Liver (tissue), 9 donors: ENCODE results near the gene CUEDC1. TPM values are rescaled to one million over a fixed set of nuclear protein-coding genes. Genes with fewer than 3 reads are reported as not detected.

ENCODE experiments used
- DNase-seq: peaks from one replicate; pipeline ENCODE4 v3.0.0-alpha.2; 2017; ENCODE audit warnings: low spot score
- H3K27ac ChIP-seq, 2 donors: one replicate each; pipeline ENCODE4 v1.7.0; 2013; ENCODE audit warnings: inconsistent platforms in 2 of 2, low read length in 2 of 2, control low read depth in 1 of 2, low read depth in 1 of 2, mild to moderate bottlenecking in 1 of 2
- H3K27me3 ChIP-seq, 4 donors: one replicate each; pipeline versions ENCODE4 v1.6.1 to v1.7.0; 2013; ENCODE audit warnings: low read length in 3 of 4, inconsistent platforms in 1 of 4, mild to moderate bottlenecking in 1 of 4, moderate library complexity in 1 of 4; ENCODE audit not compliant: control insufficient read depth in 4 of 4, insufficient read depth in 4 of 4
- H3K36me3 ChIP-seq, 4 donors: one replicate each; pipeline versions ENCODE4 v1.6.1 to v1.7.0; 2013; ENCODE audit warnings: low read length in 3 of 4, mild to moderate bottlenecking in 3 of 4, low read depth in 1 of 4, moderate library complexity in 1 of 4; ENCODE audit not compliant: control insufficient read depth in 4 of 4, insufficient read depth in 3 of 4
- H3K4me1 ChIP-seq, 4 donors: one replicate each; pipeline versions ENCODE4 v1.6.1 to v1.7.0; 2013; ENCODE audit warnings: low read length in 3 of 4, mild to moderate bottlenecking in 3 of 4, moderate library complexity in 1 of 4; ENCODE audit not compliant: control insufficient read depth in 4 of 4, insufficient read depth in 4 of 4
- H3K4me3 ChIP-seq, 3 donors: one replicate each; pipeline versions ENCODE4 v1.6.1 to v1.7.0; 2013; ENCODE audit warnings: low read length in 3 of 3, control low read depth in 1 of 3, low read depth in 1 of 3, mild to moderate bottlenecking in 1 of 3
- H3K9ac ChIP-seq, 2 donors: one replicate each; pipeline ENCODE4 v1.7.0; 2013; ENCODE audit warnings: low read length in 2 of 2, mild to moderate bottlenecking in 2 of 2, moderate library complexity in 2 of 2, control low read depth in 1 of 2, low read depth in 1 of 2
- H3K9me3 ChIP-seq, 4 donors: one replicate each; pipeline versions ENCODE4 v1.6.1 to v1.7.0; 2013; ENCODE audit warnings: low read length in 3 of 4; ENCODE audit not compliant: control insufficient read depth in 4 of 4
- EGR1 ChIP-seq, 2 donors: IDR thresholded peaks; 2 replicates each; pipeline ENCODE4 v1.6.1; 2016 to 2018; ENCODE audit warnings: antibody characterized with exemption in 2 of 2, low read depth in 2 of 2
- FOXA1 ChIP-seq: IDR thresholded peaks from 2 replicates; pipeline ENCODE4 v1.6.1; 2016; ENCODE audit warnings: antibody characterized with exemption
- FOXA2 ChIP-seq: IDR thresholded peaks from 2 replicates; pipeline ENCODE4 v1.6.1; 2016; ENCODE audit warnings: antibody characterized with exemption
- GABPA ChIP-seq, 2 donors: IDR thresholded peaks in 1 of 2; conservative IDR thresholded peaks in 1 of 2; 2 replicates each; pipeline ENCODE4 v1.6.1; 2016; ENCODE audit warnings: antibody characterized with exemption in 2 of 2, mild to moderate bottlenecking in 1 of 2, moderate library complexity in 1 of 2
- HNF4A ChIP-seq, 2 donors: conservative IDR thresholded peaks; 2 replicates each; pipeline ENCODE4 v1.6.1; 2016; ENCODE audit warnings: antibody characterized with exemption in 2 of 2, mild to moderate bottlenecking in 2 of 2
- HNF4G ChIP-seq: IDR thresholded peaks from 2 replicates; pipeline ENCODE4 v1.6.1; 2016; ENCODE audit warnings: antibody characterized with exemption
- JUND ChIP-seq, 2 donors: IDR thresholded peaks; 2 replicates each; pipeline ENCODE4 v1.6.1; 2016; ENCODE audit warnings: antibody characterized with exemption in 2 of 2
- NR2F2 ChIP-seq: IDR thresholded peaks from 2 replicates; pipeline ENCODE4 v1.6.1; 2016; ENCODE audit warnings: antibody characterized with exemption
- RAD21 ChIP-seq, 2 donors: IDR thresholded peaks; 2 replicates each; pipeline ENCODE4 v1.6.1; 2016; ENCODE audit warnings: antibody characterized with exemption in 2 of 2, mild to moderate bottlenecking in 2 of 2
- RXRA ChIP-seq, 2 donors: IDR thresholded peaks; 2 replicates each; pipeline ENCODE4 v1.6.1; 2017 to 2018; ENCODE audit warnings: antibody characterized with exemption in 2 of 2, mild to moderate bottlenecking in 1 of 2
- SP1 ChIP-seq: IDR thresholded peaks from 2 replicates; pipeline ENCODE4 v1.6.1; 2018; ENCODE audit warnings: antibody characterized with exemption, mild to moderate bottlenecking
- TAF1 ChIP-seq: conservative IDR thresholded peaks from 2 replicates; pipeline ENCODE4 v1.6.1; 2016; ENCODE audit warnings: antibody characterized with exemption, mild to moderate bottlenecking
- YY1 ChIP-seq: IDR thresholded peaks from 2 replicates; pipeline ENCODE4 v1.6.1; 2016; ENCODE audit warnings: antibody characterized with exemption, mild to moderate bottlenecking
- WGBS: extraction: QIAGEN DNeasy Blood & Tissue Kit; methylation state at CpG from one replicate; pipeline ENCODE4 v1.1.7; 2013; 5-methylcytosine and 5-hydroxymethylcytosine counted together
- polyA plus RNA-seq, 2 donors: library from polyadenylated mRNA; stranded (reverse) in 1 of 2; unstranded in 1 of 2; fragments of 200-250 nt in 1 of 2; fragments of >200 nt in 1 of 2; fragmentation: Nextera tagmentation in 1 of 2; extraction: Ambion mirVana in 1 of 2; gene quantifications; one replicate each; pipeline versions ENCODE4 v1.2.1 to v1.2.3, GENCODE V29; 2013 to 2015
- total RNA-seq, 2 donors: library from RNA; depleted of rRNA; stranded (reverse); fragments of >200 nt; gene quantifications; one replicate each; pipeline ENCODE4 v1.2.3, GENCODE V29; 2014
- TF ChIP-seq, protein P1 (sequence below): IDR thresholded peaks from 2 replicates; pipeline ENCODE4 v1.6.1; 2016; ENCODE audit warnings: antibody characterized with exemption
- TF ChIP-seq, protein P2 (sequence below): IDR thresholded peaks from 2 replicates; pipeline ENCODE4 v1.6.1; 2016; ENCODE audit warnings: antibody characterized with exemption
- TF ChIP-seq, protein P3 (sequence below): fragments of 150-350 bp; IDR thresholded peaks from 2 replicates; pipeline ENCODE4 v1.5.1; 2017; ENCODE audit warnings: improper control_type of control experiment, low read depth, low read length; ENCODE audit not compliant: missing input control
- TF ChIP-seq, protein P4 (sequence below): IDR thresholded peaks from 2 replicates; pipeline ENCODE4 v1.6.1; 2016; ENCODE audit warnings: antibody characterized with exemption
- TF ChIP-seq, protein P5 (sequence below): IDR thresholded peaks from 2 replicates; pipeline ENCODE4 v1.6.1; 2016; ENCODE audit warnings: antibody characterized with exemption, mild to moderate bottlenecking
- donor health status: healthy.
- donor health status: healthy.
- donor health status: healthy.
- donor health status: healthy.
- donor health status: healthy.

Gene CUEDC1
- total and polyA plus RNA-seq, 4 donors, result 2.6 to 4.9 (median 3.4) TPM

DNA sequence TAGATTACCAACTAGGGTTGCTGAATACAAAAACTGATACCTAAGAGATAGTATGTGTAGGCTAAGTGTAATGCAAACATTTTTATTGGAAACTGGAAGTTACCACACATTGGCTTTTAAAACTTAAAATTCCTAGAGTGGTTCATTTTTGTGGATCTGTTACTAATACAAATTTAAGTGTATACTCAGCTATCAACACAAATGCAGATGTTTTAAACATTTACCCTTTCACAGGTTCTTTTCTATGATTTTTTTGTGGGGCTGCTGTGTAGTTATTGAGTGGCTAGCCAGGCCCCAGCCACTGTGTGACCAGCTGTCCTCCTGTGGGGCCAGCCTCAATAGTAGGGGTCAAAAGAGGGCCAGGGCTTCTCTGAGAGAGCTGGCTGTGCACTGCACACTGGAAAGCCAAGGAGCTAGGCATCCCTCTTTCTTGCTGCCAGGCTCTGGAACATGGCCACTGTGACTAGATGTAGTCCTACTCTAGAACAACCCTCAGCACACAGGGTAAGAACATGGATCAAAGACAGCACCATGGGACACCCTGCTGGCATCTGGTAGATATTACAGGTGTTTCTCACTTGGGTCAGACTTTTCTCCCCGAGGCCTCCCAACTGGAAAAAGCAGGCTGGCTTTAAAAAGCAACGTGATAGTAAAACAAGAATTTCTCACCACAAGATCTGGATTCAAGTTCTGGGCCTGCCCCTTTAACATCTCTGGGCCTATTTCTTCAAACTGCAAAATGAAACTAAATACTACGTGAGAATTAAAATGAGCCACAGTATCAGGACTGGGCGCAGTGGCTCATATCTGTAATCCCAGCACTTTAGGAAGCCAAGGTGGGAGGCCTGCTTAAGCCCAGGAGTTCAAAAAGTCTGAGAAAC is 40.1 kb upstream of the CUEDC1 start:
- WGBS, result 29% methylated on average over 4 of the region's 4 CpGs

DNA sequence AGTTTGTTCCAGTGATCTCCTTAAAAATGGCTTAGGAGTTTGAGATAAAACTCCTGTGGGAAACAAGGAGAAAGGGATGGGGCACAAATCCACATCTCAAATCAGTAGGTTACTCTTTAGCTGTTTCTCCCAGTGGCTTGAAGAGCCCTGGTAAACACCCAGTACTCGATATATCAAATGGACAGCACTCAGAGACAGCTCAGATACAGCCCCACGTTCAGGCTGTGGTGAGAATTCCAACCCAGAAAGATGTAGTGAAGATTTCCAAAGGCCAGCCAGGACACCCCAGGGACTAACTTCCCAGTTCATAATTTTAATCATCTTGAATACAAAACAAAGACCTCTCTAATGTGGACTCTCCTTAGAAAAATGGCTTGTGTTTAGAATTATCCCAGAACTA is 39.2 kb upstream of the CUEDC1 start:
- WGBS, result 58% methylated on average over 2 of the region's 2 CpGs
- H3K36me3 ChIP-seq, result no peaks in the 10 kb centered on the region
- no peak for DNase-seq
- no peak overlapping the region for H3K27ac ChIP-seq
- H3K4me3 ChIP-seq, result no peak overlapping the region
- no peaks in the 10 kb centered on the region for H3K9me3 ChIP-seq
- H3K4me1 ChIP-seq, result peaks cover under 1 to 9% (median 2%) of the 10 kb centered on the region in 4 donors
- no peaks in the 10 kb centered on the region for H3K27me3 ChIP-seq
- no peak overlapping the region for H3K9ac ChIP-seq
- TF ChIP-seq, protein P1, sequence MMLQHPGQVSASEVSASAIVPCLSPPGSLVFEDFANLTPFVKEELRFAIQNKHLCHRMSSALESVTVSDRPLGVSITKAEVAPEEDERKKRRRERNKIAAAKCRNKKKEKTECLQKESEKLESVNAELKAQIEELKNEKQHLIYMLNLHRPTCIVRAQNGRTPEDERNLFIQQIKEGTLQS, result no peak
- TF ChIP-seq TAF1, result no peak
- no peak for TF ChIP-seq FOXA2
- no peak for TF ChIP-seq JUND (IDR thresholded peaks at IDR 0.05)
- TF ChIP-seq, protein P2, sequence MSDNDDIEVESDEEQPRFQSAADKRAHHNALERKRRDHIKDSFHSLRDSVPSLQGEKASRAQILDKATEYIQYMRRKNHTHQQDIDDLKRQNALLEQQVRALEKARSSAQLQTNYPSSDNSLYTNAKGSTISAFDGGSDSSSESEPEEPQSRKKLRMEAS, result no peak
- no peak for TF ChIP-seq HNF4A (conservative IDR thresholded peaks at IDR 0.05)
- TF ChIP-seq RAD21 (IDR thresholded peaks at IDR 0.05), result no peak
- no peak for TF ChIP-seq FOXA1
- TF ChIP-seq, protein P3, sequence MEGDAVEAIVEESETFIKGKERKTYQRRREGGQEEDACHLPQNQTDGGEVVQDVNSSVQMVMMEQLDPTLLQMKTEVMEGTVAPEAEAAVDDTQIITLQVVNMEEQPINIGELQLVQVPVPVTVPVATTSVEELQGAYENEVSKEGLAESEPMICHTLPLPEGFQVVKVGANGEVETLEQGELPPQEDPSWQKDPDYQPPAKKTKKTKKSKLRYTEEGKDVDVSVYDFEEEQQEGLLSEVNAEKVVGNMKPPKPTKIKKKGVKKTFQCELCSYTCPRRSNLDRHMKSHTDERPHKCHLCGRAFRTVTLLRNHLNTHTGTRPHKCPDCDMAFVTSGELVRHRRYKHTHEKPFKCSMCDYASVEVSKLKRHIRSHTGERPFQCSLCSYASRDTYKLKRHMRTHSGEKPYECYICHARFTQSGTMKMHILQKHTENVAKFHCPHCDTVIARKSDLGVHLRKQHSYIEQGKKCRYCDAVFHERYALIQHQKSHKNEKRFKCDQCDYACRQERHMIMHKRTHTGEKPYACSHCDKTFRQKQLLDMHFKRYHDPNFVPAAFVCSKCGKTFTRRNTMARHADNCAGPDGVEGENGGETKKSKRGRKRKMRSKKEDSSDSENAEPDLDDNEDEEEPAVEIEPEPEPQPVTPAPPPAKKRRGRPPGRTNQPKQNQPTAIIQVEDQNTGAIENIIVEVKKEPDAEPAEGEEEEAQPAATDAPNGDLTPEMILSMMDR, result no peak
- no peak for TF ChIP-seq YY1
- no peak for TF ChIP-seq SP1
- TF ChIP-seq NR2F2, result no peak
- TF ChIP-seq, protein P4, sequence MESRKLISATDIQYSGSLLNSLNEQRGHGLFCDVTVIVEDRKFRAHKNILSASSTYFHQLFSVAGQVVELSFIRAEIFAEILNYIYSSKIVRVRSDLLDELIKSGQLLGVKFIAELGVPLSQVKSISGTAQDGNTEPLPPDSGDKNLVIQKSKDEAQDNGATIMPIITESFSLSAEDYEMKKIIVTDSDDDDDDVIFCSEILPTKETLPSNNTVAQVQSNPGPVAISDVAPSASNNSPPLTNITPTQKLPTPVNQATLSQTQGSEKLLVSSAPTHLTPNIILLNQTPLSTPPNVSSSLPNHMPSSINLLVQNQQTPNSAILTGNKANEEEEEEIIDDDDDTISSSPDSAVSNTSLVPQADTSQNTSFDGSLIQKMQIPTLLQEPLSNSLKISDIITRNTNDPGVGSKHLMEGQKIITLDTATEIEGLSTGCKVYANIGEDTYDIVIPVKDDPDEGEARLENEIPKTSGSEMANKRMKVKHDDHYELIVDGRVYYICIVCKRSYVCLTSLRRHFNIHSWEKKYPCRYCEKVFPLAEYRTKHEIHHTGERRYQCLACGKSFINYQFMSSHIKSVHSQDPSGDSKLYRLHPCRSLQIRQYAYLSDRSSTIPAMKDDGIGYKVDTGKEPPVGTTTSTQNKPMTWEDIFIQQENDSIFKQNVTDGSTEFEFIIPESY, result no peak
- TF ChIP-seq, protein P5, sequence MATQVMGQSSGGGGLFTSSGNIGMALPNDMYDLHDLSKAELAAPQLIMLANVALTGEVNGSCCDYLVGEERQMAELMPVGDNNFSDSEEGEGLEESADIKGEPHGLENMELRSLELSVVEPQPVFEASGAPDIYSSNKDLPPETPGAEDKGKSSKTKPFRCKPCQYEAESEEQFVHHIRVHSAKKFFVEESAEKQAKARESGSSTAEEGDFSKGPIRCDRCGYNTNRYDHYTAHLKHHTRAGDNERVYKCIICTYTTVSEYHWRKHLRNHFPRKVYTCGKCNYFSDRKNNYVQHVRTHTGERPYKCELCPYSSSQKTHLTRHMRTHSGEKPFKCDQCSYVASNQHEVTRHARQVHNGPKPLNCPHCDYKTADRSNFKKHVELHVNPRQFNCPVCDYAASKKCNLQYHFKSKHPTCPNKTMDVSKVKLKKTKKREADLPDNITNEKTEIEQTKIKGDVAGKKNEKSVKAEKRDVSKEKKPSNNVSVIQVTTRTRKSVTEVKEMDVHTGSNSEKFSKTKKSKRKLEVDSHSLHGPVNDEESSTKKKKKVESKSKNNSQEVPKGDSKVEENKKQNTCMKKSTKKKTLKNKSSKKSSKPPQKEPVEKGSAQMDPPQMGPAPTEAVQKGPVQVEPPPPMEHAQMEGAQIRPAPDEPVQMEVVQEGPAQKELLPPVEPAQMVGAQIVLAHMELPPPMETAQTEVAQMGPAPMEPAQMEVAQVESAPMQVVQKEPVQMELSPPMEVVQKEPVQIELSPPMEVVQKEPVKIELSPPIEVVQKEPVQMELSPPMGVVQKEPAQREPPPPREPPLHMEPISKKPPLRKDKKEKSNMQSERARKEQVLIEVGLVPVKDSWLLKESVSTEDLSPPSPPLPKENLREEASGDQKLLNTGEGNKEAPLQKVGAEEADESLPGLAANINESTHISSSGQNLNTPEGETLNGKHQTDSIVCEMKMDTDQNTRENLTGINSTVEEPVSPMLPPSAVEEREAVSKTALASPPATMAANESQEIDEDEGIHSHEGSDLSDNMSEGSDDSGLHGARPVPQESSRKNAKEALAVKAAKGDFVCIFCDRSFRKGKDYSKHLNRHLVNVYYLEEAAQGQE, result no peak
- no peak for TF ChIP-seq HNF4G
- no peak for TF ChIP-seq GABPA (IDR thresholded peaks at IDR 0.05 in 1 of 2, conservative IDR thresholded peaks at IDR 0.05 in 1 of 2)
- TF ChIP-seq RXRA (IDR thresholded peaks at IDR 0.05), result no peak
- TF ChIP-seq EGR1 (IDR thresholded peaks at IDR 0.05; ENCODE audit: low read depth in 2 of 2), result no peak

More for the DNA sequence above, 40.1 kb upstream of the CUEDC1 start:
- H3K4me1 ChIP-seq, result peaks cover 0 to 8% (median under 1%) of the 10 kb centered on the region in 4 donors
- H3K27me3 ChIP-seq, result no peaks in the 10 kb centered on the region
- H3K9ac ChIP-seq, result no peak overlapping the region
- no peaks in the 10 kb centered on the region for H3K36me3 ChIP-seq
- TF ChIP-seq, protein P3, result peak; percentile 71
- TF ChIP-seq HNF4A (conservative IDR thresholded peaks at IDR 0.05) (no peak), RAD21 (IDR thresholded peaks at IDR 0.05) (peak; percentile 88 to 90)
- no peak overlapping the region for H3K27ac ChIP-seq
- H3K4me3 ChIP-seq, result no peak overlapping the region
- peak; percentile 55 for DNase-seq
- H3K9me3 ChIP-seq, result no peaks in the 10 kb centered on the region
